HCEC 1CT (cell line): ENCODE measurements around the gene RPSA.

ENCODE experiments used
- DNase-seq: peaks from one replicate; pipeline ENCODE4 v3.0.0-alpha.2; 2017

Gene RPSA

GRCh38 chr3:39460677-39461076, 54.2 kb downstream of the RPSA start:
- no peak for DNase-seq
